ENCODE data around the gene ARID1B.

Gene ARID1B

GRCh38 chr6:157095569-157095968 is 318.4 kb downstream of the ARID1B start:
- no peak overlapping the region for H3K4me3 ChIP-seq (ENCODE audit: low read depth in 1 of 5, low read length in 5 of 5)
- no peak overlapping the region for H3K9ac ChIP-seq (ENCODE audit: low read length in 5 of 5)
- no peaks in the 10 kb centered on the region for H3K27me3 ChIP-seq (ENCODE audit: control insufficient read depth in 5 of 5, insufficient read depth in 4 of 5, low read length in 5 of 5)
- no peaks in the 10 kb centered on the region for H3K9me3 ChIP-seq (ENCODE audit: control insufficient read depth in 5 of 5, low read length in 5 of 5)
- peaks cover 0 to 13% (median 6%) of the 10 kb centered on the region in 5 donors for H3K36me3 ChIP-seq (ENCODE audit: control insufficient read depth in 5 of 5, insufficient read depth in 5 of 5, low read length in 5 of 5)
- peaks cover 0 to 8% (median 4%) of the 10 kb centered on the region in 5 donors for H3K4me1 ChIP-seq (ENCODE audit: control insufficient read depth in 5 of 5, insufficient read depth in 5 of 5, low read length in 5 of 5)
- no peak overlapping the region for H3K27ac ChIP-seq (ENCODE audit: low read depth, low read length)

GRCh38 chr6:157096105-157096504 is 318.9 kb downstream of the ARID1B start:
- no peaks in the 10 kb centered on the region for H3K27me3 ChIP-seq (ENCODE audit: control insufficient read depth in 5 of 5, insufficient read depth in 4 of 5, low read length in 5 of 5)
- H3K36me3 ChIP-seq (ENCODE audit: control insufficient read depth in 5 of 5, insufficient read depth in 5 of 5, low read length in 5 of 5) = peaks cover under 1 to 8% (median 1%) of the 10 kb centered on the region in 5 donors
- H3K9ac ChIP-seq (ENCODE audit: low read length in 5 of 5) = no peak overlapping the region
- H3K4me3 ChIP-seq (ENCODE audit: low read depth in 1 of 5, low read length in 5 of 5) = no peak overlapping the region
- peaks cover 0 to 10% (median 4%) of the 10 kb centered on the region in 5 donors for H3K4me1 ChIP-seq (ENCODE audit: control insufficient read depth in 5 of 5, insufficient read depth in 5 of 5, low read length in 5 of 5)
- no peak overlapping the region for H3K27ac ChIP-seq (ENCODE audit: low read depth, low read length)
- H3K9me3 ChIP-seq (ENCODE audit: control insufficient read depth in 5 of 5, low read length in 5 of 5) = no peaks in the 10 kb centered on the region

- peaks cover 0 to 13% (median 4%) of the 10 kb centered on the region in 5 donors for H3K4me1 ChIP-seq (ENCODE audit: control insufficient read depth in 5 of 5, insufficient read depth in 5 of 5, low read length in 5 of 5)
- no peaks in the 10 kb centered on the region for H3K9me3 ChIP-seq (ENCODE audit: control insufficient read depth in 5 of 5, low read length in 5 of 5)
- no peak overlapping the region for H3K9ac ChIP-seq (ENCODE audit: low read length in 5 of 5)
- H3K4me3 ChIP-seq (ENCODE audit: low read depth in 1 of 5, low read length in 5 of 5) = no peak overlapping the region
- H3K36me3 ChIP-seq (ENCODE audit: control insufficient read depth in 5 of 5, insufficient read depth in 5 of 5, low read length in 5 of 5) = peaks cover 0 to 7% (median 4%) of the 10 kb centered on the region in 5 donors
- H3K27me3 ChIP-seq (ENCODE audit: control insufficient read depth in 5 of 5, insufficient read depth in 4 of 5, low read length in 5 of 5) = no peaks in the 10 kb centered on the region
- no peak overlapping the region for H3K27ac ChIP-seq (ENCODE audit: low read depth, low read length)
Observed at GRCh38 chr6:157096522-157096921, 319.3 kb downstream of the ARID1B start.

GRCh38 chr6:157097255-157097955 is 320.2 kb downstream of the ARID1B start:
- Histone ChIP-seq H3K4me3 (ENCODE audit: low read depth in 1 of 5, low read length in 5 of 5) (no peak overlapping the region), H3K27ac (ENCODE audit: low read depth, low read length) (no peak overlapping the region), H3K9me3 (ENCODE audit: control insufficient read depth in 5 of 5, low read length in 5 of 5) (no peaks in the 10 kb centered on the region), H3K36me3 (ENCODE audit: control insufficient read depth in 5 of 5, insufficient read depth in 5 of 5, low read length in 5 of 5) (peaks cover 0 to 7% (median 4%) of the 10 kb centered on the region in 5 donors), H3K9ac (ENCODE audit: low read length in 5 of 5) (no peak overlapping the region), H3K4me1 (ENCODE audit: control insufficient read depth in 5 of 5, insufficient read depth in 5 of 5, low read length in 5 of 5) (peaks cover 0 to 7% (median 4%) of the 10 kb centered on the region in 5 donors), H3K27me3 (ENCODE audit: control insufficient read depth in 5 of 5, insufficient read depth in 4 of 5, low read length in 5 of 5) (no peaks in the 10 kb centered on the region)

- H3K36me3 ChIP-seq (ENCODE audit: control insufficient read depth in 5 of 5, insufficient read depth in 5 of 5, low read length in 5 of 5) = peaks cover 0 to 7% (median 4%) of the 10 kb centered on the region in 5 donors
- H3K9ac ChIP-seq (ENCODE audit: low read length in 5 of 5) = no peak overlapping the region
- H3K9me3 ChIP-seq (ENCODE audit: control insufficient read depth in 5 of 5, low read length in 5 of 5) = no peaks in the 10 kb centered on the region
- no peaks in the 10 kb centered on the region for H3K27me3 ChIP-seq (ENCODE audit: control insufficient read depth in 5 of 5, insufficient read depth in 4 of 5, low read length in 5 of 5)
- peaks cover 0 to 5% (median 4%) of the 10 kb centered on the region in 5 donors for H3K4me1 ChIP-seq (ENCODE audit: control insufficient read depth in 5 of 5, insufficient read depth in 5 of 5, low read length in 5 of 5)
- H3K4me3 ChIP-seq (ENCODE audit: low read depth in 1 of 5, low read length in 5 of 5) = no peak overlapping the region
- no peak overlapping the region for H3K27ac ChIP-seq (ENCODE audit: low read depth, low read length)
Observed at GRCh38 chr6:157098999-157099398, 321.8 kb downstream of the ARID1B start.

GRCh38 chr6:157099912-157100593 is 322.9 kb downstream of the ARID1B start:
- peaks cover 0 to 5% (median 4%) of the 10 kb centered on the region in 5 donors for H3K4me1 ChIP-seq (ENCODE audit: control insufficient read depth in 5 of 5, insufficient read depth in 5 of 5, low read length in 5 of 5)
- H3K36me3 ChIP-seq (ENCODE audit: control insufficient read depth in 5 of 5, insufficient read depth in 5 of 5, low read length in 5 of 5) = peaks cover 0 to 8% (median 4%) of the 10 kb centered on the region in 5 donors
- H3K27me3 ChIP-seq (ENCODE audit: control insufficient read depth in 5 of 5, insufficient read depth in 4 of 5, low read length in 5 of 5) = no peaks in the 10 kb centered on the region
- no peak overlapping the region for H3K4me3 ChIP-seq (ENCODE audit: low read depth in 1 of 5, low read length in 5 of 5)
- no peaks in the 10 kb centered on the region for H3K9me3 ChIP-seq (ENCODE audit: control insufficient read depth in 5 of 5, low read length in 5 of 5)
- H3K9ac ChIP-seq (ENCODE audit: low read length in 5 of 5) = no peak overlapping the region
- H3K27ac ChIP-seq (ENCODE audit: low read depth, low read length) = no peak overlapping the region

GRCh38 chr6:157101166-157101565 is 324.0 kb downstream of the ARID1B start:
- Histone ChIP-seq H3K9me3 (ENCODE audit: control insufficient read depth in 5 of 5, low read length in 5 of 5) (no peaks in the 10 kb centered on the region), H3K4me1 (ENCODE audit: control insufficient read depth in 5 of 5, insufficient read depth in 5 of 5, low read length in 5 of 5) (peaks cover 0 to 5% (median 4%) of the 10 kb centered on the region in 5 donors), H3K36me3 (ENCODE audit: control insufficient read depth in 5 of 5, insufficient read depth in 5 of 5, low read length in 5 of 5) (peaks cover 0 to 8% (median 4%) of the 10 kb centered on the region in 5 donors), H3K4me3 (ENCODE audit: low read depth in 1 of 5, low read length in 5 of 5) (no peak overlapping the region), H3K27me3 (ENCODE audit: control insufficient read depth in 5 of 5, insufficient read depth in 4 of 5, low read length in 5 of 5) (no peaks in the 10 kb centered on the region), H3K9ac (ENCODE audit: low read length in 5 of 5) (no peak overlapping the region), H3K27ac (ENCODE audit: low read depth, low read length) (no peak overlapping the region)

GRCh38 chr6:157104803-157105202 is 327.6 kb downstream of the ARID1B start:
- peaks cover 0 to 8% (median 0%) of the 10 kb centered on the region in 5 donors for H3K36me3 ChIP-seq (ENCODE audit: control insufficient read depth in 5 of 5, insufficient read depth in 5 of 5, low read length in 5 of 5)
- no peak overlapping the region for H3K4me3 ChIP-seq (ENCODE audit: low read depth in 1 of 5, low read length in 5 of 5)
- H3K27me3 ChIP-seq (ENCODE audit: control insufficient read depth in 5 of 5, insufficient read depth in 4 of 5, low read length in 5 of 5) = no peaks in the 10 kb centered on the region
- no peak overlapping the region for H3K9ac ChIP-seq (ENCODE audit: low read length in 5 of 5)
- no peak overlapping the region for H3K27ac ChIP-seq (ENCODE audit: low read depth, low read length)
- H3K4me1 ChIP-seq (ENCODE audit: control insufficient read depth in 5 of 5, insufficient read depth in 5 of 5, low read length in 5 of 5) = peaks cover 0 to 18% (median 14%) of the 10 kb centered on the region in 5 donors
- H3K9me3 ChIP-seq (ENCODE audit: control insufficient read depth in 5 of 5, low read length in 5 of 5) = no peaks in the 10 kb centered on the region

- H3K9ac ChIP-seq (ENCODE audit: low read length in 5 of 5) = no peak overlapping the region
- no peak overlapping the region for H3K27ac ChIP-seq (ENCODE audit: low read depth, low read length)
- H3K9me3 ChIP-seq (ENCODE audit: control insufficient read depth in 5 of 5, low read length in 5 of 5) = no peaks in the 10 kb centered on the region
- peaks cover 0 to 18% (median 10%) of the 10 kb centered on the region in 5 donors for H3K4me1 ChIP-seq (ENCODE audit: control insufficient read depth in 5 of 5, insufficient read depth in 5 of 5, low read length in 5 of 5)
- no peaks in the 10 kb centered on the region for H3K27me3 ChIP-seq (ENCODE audit: control insufficient read depth in 5 of 5, insufficient read depth in 4 of 5, low read length in 5 of 5)
- H3K36me3 ChIP-seq (ENCODE audit: control insufficient read depth in 5 of 5, insufficient read depth in 5 of 5, low read length in 5 of 5) = peaks cover 4 to 10% (median 6%) of the 10 kb centered on the region in 5 donors
- H3K4me3 ChIP-seq (ENCODE audit: low read depth in 1 of 5, low read length in 5 of 5) = no peak overlapping the region
Observed at GRCh38 chr6:157106487-157106886, 329.3 kb downstream of the ARID1B start.

- Histone ChIP-seq H3K4me3 (ENCODE audit: low read depth in 1 of 5, low read length in 5 of 5) (no peak overlapping the region), H3K36me3 (ENCODE audit: control insufficient read depth in 5 of 5, insufficient read depth in 5 of 5, low read length in 5 of 5) (peaks cover 4 to 10% (median 6%) of the 10 kb centered on the region in 5 donors), H3K27ac (ENCODE audit: low read depth, low read length) (no peak overlapping the region), H3K9me3 (ENCODE audit: control insufficient read depth in 5 of 5, low read length in 5 of 5) (no peaks in the 10 kb centered on the region), H3K9ac (ENCODE audit: low read length in 5 of 5) (no peak overlapping the region), H3K27me3 (ENCODE audit: control insufficient read depth in 5 of 5, insufficient read depth in 4 of 5, low read length in 5 of 5) (no peaks in the 10 kb centered on the region), H3K4me1 (ENCODE audit: control insufficient read depth in 5 of 5, insufficient read depth in 5 of 5, low read length in 5 of 5) (peaks cover 0 to 18% (median 10%) of the 10 kb centered on the region in 5 donors)
Observed at GRCh38 chr6:157107571-157107914, 330.4 kb downstream of the ARID1B start.

Data from subcutaneous abdominal adipose tissue (tissue), 5 donors.